Kidney capillary endothelial cell (primary cell): ENCODE data around the gene KCP.

Experiments
- DNase-seq: peaks from one replicate; pipeline ENCODE4 v3.0.0-alpha.2; 2018; ENCODE audit warnings: low spot score

The KCP gene

GRCh38 chr7:128858380-128859231 lies 51.9 kb downstream of the KCP start:
- no peak for DNase-seq

DNA sequence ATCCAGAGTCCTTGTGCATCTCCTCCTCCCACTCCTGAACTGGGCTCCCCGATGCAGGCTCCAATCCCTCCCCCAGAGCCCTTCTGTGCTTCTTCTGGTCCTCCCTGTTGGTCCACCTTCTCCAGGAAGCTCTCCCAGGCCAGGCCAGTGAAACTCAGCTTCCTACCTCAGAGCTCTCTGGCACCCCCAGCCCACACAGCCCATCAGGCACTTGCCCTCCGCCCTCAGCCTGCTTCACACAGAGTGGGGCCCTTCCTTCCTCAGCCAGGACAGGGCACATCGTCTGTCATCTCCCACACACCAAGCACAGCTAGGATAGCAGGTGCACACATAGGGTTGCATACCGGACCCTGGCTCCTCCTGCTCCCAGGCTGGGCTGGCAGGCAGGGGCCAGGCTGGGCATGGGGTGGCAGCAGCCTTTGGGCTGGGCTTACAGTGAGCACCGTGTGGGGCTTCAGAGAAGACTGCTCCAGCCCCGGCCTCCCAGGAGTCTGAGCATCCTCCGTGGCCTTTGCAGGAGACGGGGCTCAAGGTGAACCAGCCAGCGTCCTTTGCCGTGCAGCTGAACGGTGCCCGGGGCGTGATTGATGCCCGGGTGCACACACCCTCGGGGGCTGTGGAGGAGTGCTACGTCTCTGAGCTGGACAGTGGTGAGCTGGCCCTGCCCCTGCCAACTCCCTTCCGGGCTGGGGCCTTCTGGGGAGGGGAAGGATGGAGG lies 54.3 kb downstream of the KCP start:
- no peak for DNase-seq

GRCh38 chr7:128855559-128855958 lies 55.0 kb downstream of the KCP start:
- no peak for DNase-seq

GRCh38 chr7:128854396-128854795 lies 56.1 kb downstream of the KCP start:
- no peak for DNase-seq

DNA sequence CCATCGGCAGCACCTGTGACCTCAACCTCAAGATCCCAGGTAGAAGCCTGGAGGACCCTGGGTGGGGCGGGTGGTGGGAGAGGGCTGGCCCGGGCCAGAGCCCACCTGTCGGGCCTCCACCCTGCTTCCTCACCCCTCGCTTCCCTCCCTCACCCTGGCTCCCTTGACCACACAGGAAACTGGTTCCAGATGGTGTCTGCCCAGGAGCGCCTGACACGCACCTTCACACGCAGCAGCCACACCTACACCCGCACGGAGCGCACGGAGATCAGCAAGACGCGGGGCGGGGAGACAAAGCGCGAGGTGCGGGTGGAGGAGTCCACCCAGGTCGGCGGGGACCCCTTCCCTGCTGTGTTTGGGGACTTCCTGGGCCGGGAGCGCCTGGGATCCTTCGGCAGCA lies 56.7 kb downstream of the KCP start:
- DNase-seq: no peak

DNA sequence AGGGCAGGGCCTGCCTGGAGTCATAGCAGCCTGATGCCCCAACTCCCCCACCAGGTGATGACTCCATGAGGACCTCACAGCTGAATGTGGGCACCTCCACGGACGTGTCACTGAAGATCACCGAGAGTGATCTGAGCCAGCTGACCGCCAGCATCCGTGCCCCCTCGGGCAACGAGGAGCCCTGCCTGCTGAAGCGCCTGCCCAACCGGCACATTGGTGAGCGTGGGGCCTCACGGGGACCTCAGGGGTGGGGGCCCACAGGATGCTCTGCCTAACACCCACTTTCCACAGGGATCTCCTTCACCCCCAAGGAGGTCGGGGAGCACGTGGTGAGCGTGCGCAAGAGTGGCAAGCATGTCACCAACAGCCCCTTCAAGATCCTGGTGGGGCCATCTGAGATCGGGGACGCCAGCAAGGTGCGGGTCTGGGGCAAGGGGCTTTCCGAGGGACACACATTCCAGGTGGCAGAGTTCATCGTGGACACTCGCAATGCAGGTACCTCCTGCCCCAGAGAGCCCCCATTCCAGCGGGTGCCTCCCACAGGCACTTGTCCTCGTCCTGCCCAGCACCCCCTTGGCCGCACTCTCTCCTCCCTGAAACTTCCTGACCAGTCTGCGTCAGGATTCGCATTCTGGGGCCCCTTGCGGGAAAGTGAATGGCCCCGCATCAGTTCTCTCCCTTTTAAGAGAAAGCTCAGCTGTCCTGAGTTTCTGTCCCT lies 57.8 kb downstream of the KCP start:
- DNase-seq: no peak

GRCh38 chr7:128849804-128850490 lies 60.6 kb downstream of the KCP start:
- DNase-seq: no peak

DNA sequence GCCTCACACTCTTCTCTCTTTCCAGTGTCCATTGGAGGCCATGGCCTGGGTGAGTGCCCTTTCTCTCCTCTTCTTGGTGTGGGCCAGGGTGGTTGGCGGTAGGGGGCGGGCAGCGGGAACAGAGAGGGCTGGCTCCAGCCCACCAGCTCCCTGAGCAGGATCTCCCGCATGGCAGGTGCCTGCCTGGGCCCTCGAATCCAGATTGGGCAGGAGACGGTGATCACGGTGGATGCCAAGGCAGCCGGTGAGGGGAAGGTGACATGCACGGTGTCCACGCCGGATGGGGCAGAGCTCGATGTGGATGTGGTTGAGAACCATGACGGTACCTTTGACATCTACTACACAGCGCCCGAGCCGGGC lies 61.4 kb downstream of the KCP start:
- DNase-seq: no peak

GRCh38 chr7:128848289-128849155 lies 62.0 kb downstream of the KCP start:
- DNase-seq: no peak

GRCh38 chr7:128847721-128848211 lies 62.7 kb downstream of the KCP start:
- DNase-seq: no peak

- DNase-seq: no peak
These were observed 63.6 kb downstream of the KCP start for GRCh38 chr7:128846781-128847444.

DNA sequence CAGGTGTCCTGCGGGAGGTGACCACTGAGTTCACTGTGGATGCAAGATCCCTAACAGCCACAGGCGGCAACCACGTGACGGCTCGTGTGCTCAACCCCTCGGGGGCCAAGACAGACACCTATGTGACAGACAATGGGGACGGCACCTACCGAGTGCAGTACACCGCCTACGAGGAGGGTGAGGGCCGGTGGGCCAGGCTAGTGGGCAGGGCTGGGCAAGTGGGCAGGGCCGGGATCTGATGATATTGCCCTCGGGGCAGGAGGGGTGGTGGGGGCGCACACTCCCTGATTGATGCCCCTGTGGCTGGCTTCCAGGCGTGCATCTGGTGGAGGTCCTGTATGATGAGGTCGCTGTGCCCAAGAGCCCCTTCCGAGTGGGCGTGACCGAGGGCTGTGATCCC lies 64.5 kb downstream of the KCP start:
- no peak for DNase-seq

- DNase-seq: no peak
These were observed 65.0 kb downstream of the KCP start for GRCh38 chr7:128845475-128845874.

GRCh38 chr7:128844777-128845311 lies 65.7 kb downstream of the KCP start:
- DNase-seq: no peak

DNA sequence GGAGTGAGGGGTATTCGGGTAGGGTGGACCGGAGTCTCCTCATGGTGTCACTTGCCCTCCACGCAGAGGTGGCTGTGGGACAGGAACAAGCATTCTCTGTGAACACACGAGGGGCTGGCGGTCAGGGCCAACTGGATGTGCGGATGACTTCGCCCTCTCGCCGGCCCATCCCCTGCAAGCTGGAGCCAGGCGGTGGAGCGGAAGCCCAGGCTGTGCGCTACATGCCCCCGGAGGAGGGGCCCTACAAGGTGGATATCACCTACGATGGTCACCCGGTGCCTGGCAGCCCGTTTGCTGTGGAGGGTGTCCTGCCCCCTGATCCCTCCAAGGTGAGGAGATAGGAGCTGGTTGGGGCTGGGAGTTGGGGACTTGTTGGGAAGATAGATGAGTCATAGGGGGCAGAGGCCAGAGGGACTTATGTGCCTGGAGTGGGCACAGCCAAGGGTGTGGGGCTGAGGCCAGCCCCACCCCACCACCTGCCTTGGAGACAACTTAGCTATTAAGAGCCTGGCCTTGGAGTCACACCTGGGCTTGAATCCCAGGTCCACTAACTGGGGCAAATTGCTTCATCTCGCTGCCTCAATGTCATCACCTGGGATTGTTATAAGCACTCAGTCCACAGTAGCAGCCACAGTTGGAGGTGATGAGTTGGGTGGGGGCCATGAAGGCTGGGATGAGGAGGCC lies 66.4 kb downstream of the KCP start:
- DNase-seq: no peak

DNA sequence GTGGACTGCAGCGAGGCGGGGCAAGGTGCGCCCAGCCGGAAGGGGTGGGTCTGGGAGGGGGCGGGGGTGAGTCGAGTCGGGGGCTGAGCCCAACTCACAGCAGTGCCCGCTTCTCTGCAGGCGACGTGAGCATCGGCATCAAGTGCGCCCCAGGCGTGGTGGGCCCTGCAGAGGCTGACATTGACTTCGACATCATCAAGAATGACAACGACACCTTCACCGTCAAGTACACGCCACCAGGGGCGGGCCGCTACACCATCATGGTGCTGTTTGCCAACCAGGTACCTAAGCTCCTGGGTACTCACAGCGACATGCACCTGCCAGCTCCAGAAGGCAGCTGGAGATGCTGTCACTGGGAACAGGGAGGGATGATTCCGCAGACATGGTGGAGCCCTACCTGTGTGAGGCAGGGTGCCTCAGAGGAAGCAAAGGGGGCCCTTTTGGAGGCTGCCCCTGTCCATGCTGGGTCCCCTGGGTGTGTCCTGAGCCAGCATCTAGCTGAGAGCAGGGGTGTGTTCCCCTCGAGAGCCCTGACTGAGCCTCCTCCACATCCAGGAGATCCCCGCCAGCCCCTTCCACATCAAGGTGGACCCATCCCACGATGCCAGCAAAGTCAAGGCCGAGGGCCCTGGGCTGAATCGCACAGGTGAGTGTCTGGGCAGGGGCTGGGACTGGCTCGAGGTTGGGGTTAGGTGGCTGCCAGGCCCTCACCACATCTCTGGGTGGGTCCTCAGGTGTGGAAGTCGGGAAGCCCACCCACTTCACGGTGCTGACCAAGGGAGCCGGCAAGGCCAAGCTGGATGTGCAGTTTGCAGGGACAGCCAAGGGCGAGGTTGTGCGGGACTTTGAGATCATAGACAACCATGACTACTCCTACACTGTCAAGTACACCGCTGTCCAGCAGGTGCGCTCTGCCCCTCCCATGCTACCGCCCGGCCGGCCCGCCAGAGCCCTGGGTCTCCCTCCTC lies 67.6 kb downstream of the KCP start:
- no peak for DNase-seq

GRCh38 chr7:128841921-128842673 lies 68.4 kb downstream of the KCP start:
- DNase-seq: no peak

GRCh38 chr7:128841171-128841690 lies 69.3 kb downstream of the KCP start:
- DNase-seq: no peak
